T-cell (primary cell): ENCODE measurements around the gene CDKN2D. TPM values are rescaled to one million over a fixed set of nuclear protein-coding genes. Genes with fewer than 3 reads are reported as not detected.
"Not testable (repeated sequence)": the region's sequence is repeated elsewhere in the genome, so short reads cannot be mapped to it uniquely, and the experiment has no call there.

ENCODE experiments used
- ATAC-seq, 4 experiments: fragments of 200-7000 bp in 3 of 4; fragments of 150-1000 bp in 1 of 4; cut with Tn5 transposase; replicated peaks in 1 of 4; 1 replicate in 3 of 4; 2 replicates in 1 of 4; pipeline ENCODE4 v1.10.0; 2021; ENCODE audit warnings: moderate library complexity in 3 of 4, mild to moderate bottlenecking in 2 of 4, moderate number of reproducible peaks in 1 of 4
- CTCF ChIA-PET, 2 donors: fragments of 300-600 bp; sonication (Branson Sonifier 250); formaldehyde crosslinking; loops; one replicate each; lab custom pipeline; 2022; ENCODE audit warnings: antibody characterized with exemption in 2 of 2; lab: Charles Lee
- POLR2A ChIA-PET, 2 donors: fragments of 300-600 bp; sonication (Branson Sonifier 250); formaldehyde crosslinking; loops; one replicate each; lab custom pipeline; 2022; ENCODE audit warnings: antibody characterized with exemption in 2 of 2; lab: Charles Lee
- DNase-seq, 35 experiments: peaks; one replicate each; pipeline versions ENCODE4 v3.0.0 to v3.0.0-alpha.2; 2013 to 2023
- H3K27ac ChIP-seq: one replicate; pipeline ENCODE4 v1.5.1; 2013; ENCODE audit warnings: low read length
- H3K27me3 ChIP-seq, 2 experiments: replicated peaks in 1 of 2; 1 replicate in 1 of 2; 2 replicates in 1 of 2; pipeline versions ENCODE4 v1.6.1 to v1.7.0; 2013; ENCODE audit warnings: low read length in 1 of 2, mixed read lengths in 1 of 2; ENCODE audit not compliant: control insufficient read depth in 2 of 2, insufficient read depth in 2 of 2; ENCODE audit errors: extremely low read depth in 1 of 2
- H3K36me3 ChIP-seq, 2 donors: 1 replicate in 1 of 2; 2 replicates in 1 of 2; pipeline versions ENCODE4 v1.6.1 to v1.7.0; 2013; ENCODE audit warnings: low read length in 1 of 2; ENCODE audit not compliant: control insufficient read depth in 2 of 2, insufficient read depth in 1 of 2; ENCODE audit errors: extremely low read depth in 1 of 2
- H3K4me1 ChIP-seq, 2 experiments: 1 replicate in 1 of 2; 2 replicates in 1 of 2; pipeline versions ENCODE4 v1.6.1 to v1.7.0; 2013; ENCODE audit warnings: low read length in 2 of 2, mixed read lengths in 1 of 2; ENCODE audit not compliant: insufficient read depth in 2 of 2, control insufficient read depth in 1 of 2; ENCODE audit errors: extremely low read depth in 1 of 2
- H3K4me3 ChIP-seq, 2 donors: 1 replicate in 1 of 2; 2 replicates in 1 of 2; pipeline versions ENCODE4 v1.5.1 to v1.7.0; 2013; ENCODE audit warnings: mild to moderate bottlenecking in 2 of 2, low read length in 1 of 2, moderate library complexity in 1 of 2; ENCODE audit not compliant: control insufficient read depth in 1 of 2; ENCODE audit errors: extremely low read depth in 1 of 2
- H3K9me3 ChIP-seq: 2 replicates; pipeline ENCODE4 v1.7.0; 2013
- H3K27ac Mint-ChIP-seq, 2 donors: one replicate each; pipeline ENCODE4 v1.8.0; 2020 to 2021; ENCODE audit warnings: mild to moderate bottlenecking in 2 of 2, mixed read lengths in 2 of 2
- H3K27me3 Mint-ChIP-seq, 2 donors: one replicate each; pipeline ENCODE4 v1.8.0; 2021 to 2022; ENCODE audit warnings: mixed read lengths in 2 of 2
- H3K36me3 Mint-ChIP-seq: one replicate; pipeline ENCODE4 v1.8.0; 2021; ENCODE audit warnings: mixed read lengths
- H3K4me1 Mint-ChIP-seq, 3 donors: one replicate each; pipeline ENCODE4 v1.8.0; 2020 to 2022; ENCODE audit warnings: mixed read lengths in 3 of 3, mild to moderate bottlenecking in 1 of 3
- H3K4me3 Mint-ChIP-seq, 3 donors: one replicate each; pipeline ENCODE4 v1.8.0; 2020 to 2022; ENCODE audit warnings: mild to moderate bottlenecking in 3 of 3, mixed read lengths in 3 of 3, moderate library complexity in 3 of 3
- H3K9me3 Mint-ChIP-seq, 3 donors: one replicate each; pipeline ENCODE4 v1.8.0; 2020 to 2022; ENCODE audit warnings: mixed read lengths in 3 of 3
- WGBS: methylation state at CpG from one replicate; pipeline ENCODE4 v1.1.5; 2013; ENCODE audit warnings: missing lambda C conversion rate; ENCODE audit not compliant: insufficient coverage; 5-methylcytosine and 5-hydroxymethylcytosine counted together
- total RNA-seq, 35 experiments: library from RNA in 6 of 35; stranded (reverse) in 6 of 35; fragments of 120-200 nt in 1 of 35; gene quantifications; one replicate each; pipeline versions ENCODE4 v1.2.1 to v1.2.4 and lab custom pipeline; 2013 to 2026

CDKN2D gene
- total RNA-seq, 5 donors from 2014 or later (not counting 1 experiment from before 2014, with no cell fraction given), result 24.0 to 51.5 (median 32.5) TPM

- CTCF ChIA-PET, result no interaction called here
- Mint-ChIP-seq H3K9me3 (no peaks in the 10 kb centered on the region), H3K27ac (no peak overlapping the region), H3K4me1 (peaks cover 7 to 10% (median 9%) of the 10 kb centered on the region in 3 donors), H3K36me3 (no peaks in the 10 kb centered on the region), H3K27me3 (no peaks in the 10 kb centered on the region), H3K4me3 (no peak overlapping the region)
- no peak overlapping the region for H3K4me3 ChIP-seq
- no peaks in the 10 kb centered on the region for H3K36me3 ChIP-seq
- no peaks in the 10 kb centered on the region for H3K9me3 ChIP-seq
- 91% methylated on average over 7 of the region's 8 CpGs for WGBS
- ATAC-seq (no peak), DNase-seq (no peak)
- POLR2A ChIA-PET, result no interaction called here
- H3K27me3 ChIP-seq, result peaks cover 0 to 1% of the 10 kb centered on the region in 2 experiments
- H3K27ac ChIP-seq, result no peak overlapping the region
- H3K4me1 ChIP-seq, result peaks cover 0 to 14% of the 10 kb centered on the region in 2 experiments
Measured at GRCh38 chr19:10574462-10574861, 5.7 kb upstream of the CDKN2D start.

GRCh38 chr19:10573793-10574192 is 5.0 kb upstream of the CDKN2D start:
- H3K4me3 Mint-ChIP-seq, H3K4me3 ChIP-seq, H3K36me3 Mint-ChIP-seq, H3K27ac ChIP-seq, H3K27me3 Mint-ChIP-seq, ATAC-seq, H3K27ac Mint-ChIP-seq, H3K9me3 Mint-ChIP-seq, H3K9me3 ChIP-seq, H3K27me3 ChIP-seq, H3K36me3 ChIP-seq, DNase-seq, POLR2A ChIA-PET: not testable (repeated sequence)
- H3K4me1 ChIP-seq, result peaks cover 2 to 18% of the 10 kb centered on the region in 2 experiments
- CTCF ChIA-PET, result interaction anchor here in 1 of 2 donors (0.6 kb wide), 1 partner anchor 8 kb away, joined by 8 read pairs; no protein-coding TSS in a partner anchor
- 66% methylated on average over 2 of the region's 6 CpGs for WGBS
- peaks cover 13 to 17% (median 15%) of the 10 kb centered on the region in 3 donors for H3K4me1 Mint-ChIP-seq

GRCh38 chr19:10568062-10568825 is 535 bp downstream of the CDKN2D start:
- no peaks in the 10 kb centered on the region for H3K9me3 Mint-ChIP-seq
- Histone ChIP-seq H3K4me1 (peaks cover 22 to 55% of the 10 kb centered on the region in 2 experiments), H3K27ac (peak overlapping the region; percentile 78), H3K4me3 (peak overlapping the region; percentile 74 to 100), H3K36me3 (peaks cover 0 to 12% of the 10 kb centered on the region in 2 donors), H3K9me3 (no peaks in the 10 kb centered on the region), H3K27me3 (no peaks in the 10 kb centered on the region)
- H3K27me3 Mint-ChIP-seq, result no peaks in the 10 kb centered on the region
- POLR2A ChIA-PET, result interaction anchor here in 1 of 2 donors (0.7 kb wide), 1 partner anchor 875 kb away, joined by 3 read pairs; no protein-coding TSS in a partner anchor
- H3K36me3 Mint-ChIP-seq, result no peaks in the 10 kb centered on the region
- CTCF ChIA-PET, result interaction anchor here in 1 of 2 donors (0.7 to 1.3 kb wide), 2 partner anchors 15 to 87 kb away, joined by 3 read pairs; no protein-coding TSS in a partner anchor
- DNase-seq (peak in 28 of 35 experiments; percentile 35 to 78 (median 58)), ATAC-seq (peak; percentile 14 to 29 (median 22))
- peak overlapping the region; percentile 97 to 98 for H3K27ac Mint-ChIP-seq
- H3K4me3 Mint-ChIP-seq, result peak overlapping the region; percentile 93 to 97 (median 95)
- under 1% methylated on average over 57 of the region's 58 CpGs for WGBS
- H3K4me1 Mint-ChIP-seq, result peaks cover 43 to 54% (median 54%) of the 10 kb centered on the region in 3 donors

GRCh38 chr19:10567656-10568055 is 1.1 kb downstream of the CDKN2D start:
- Histone ChIP-seq H3K4me3 (peak overlapping the region; percentile 74 to 100), H3K4me1 (peaks cover 22 to 54% of the 10 kb centered on the region in 2 experiments)
- DNase-seq, result peak in 1 of 35 experiments; percentile 46

GRCh38 chr19:10566658-10567410 is 1.9 kb downstream of the CDKN2D start:
- CTCF ChIA-PET, result interaction anchor here in 1 of 2 donors (0.6 to 1.3 kb wide), 3 partner anchors 13 to 59 kb away, joined by 3 to 4 read pairs (median 3); no protein-coding TSS in a partner anchor
- POLR2A ChIA-PET, result interaction anchor here in 1 of 2 donors (0.5 to 0.6 kb wide), 2 partner anchors 32 to 85 kb away, joined by 3 to 8 read pairs; no protein-coding TSS in a partner anchor

More at GRCh38 chr19:10567656-10568055, 1.1 kb downstream of the CDKN2D start:
- H3K36me3 ChIP-seq, result peaks cover 0 to 13% of the 10 kb centered on the region in 2 donors
- Mint-ChIP-seq H3K27me3 (no peaks in the 10 kb centered on the region), H3K4me3 (peak overlapping the region; percentile 93 to 97 (median 95)), H3K27ac (peak overlapping the region; percentile 97 to 98), H3K36me3 (no peaks in the 10 kb centered on the region), H3K4me1 (peaks cover 43 to 54% (median 53%) of the 10 kb centered on the region in 3 donors), H3K9me3 (no peaks in the 10 kb centered on the region)
- H3K27me3 ChIP-seq, result no peaks in the 10 kb centered on the region
- H3K9me3 ChIP-seq, result no peaks in the 10 kb centered on the region
- ChIA-PET CTCF (interaction anchor here in 1 of 2 donors (0.7 to 1.3 kb wide), 2 partner anchors 14 to 88 kb away, joined by 3 read pairs; no protein-coding TSS in a partner anchor), POLR2A (interaction anchor here in 1 of 2 donors (0.5 kb wide), 1 partner anchor 84 kb away, joined by 8 read pairs; no protein-coding TSS in a partner anchor)
- ATAC-seq, result no peak
- WGBS, result no CpG with 5 or more reads among the region's 5 CpGs
- H3K27ac ChIP-seq, result peak overlapping the region; percentile 78

More at GRCh38 chr19:10566658-10567410, 1.9 kb downstream of the CDKN2D start:
- H3K9me3 ChIP-seq, result no peaks in the 10 kb centered on the region
- H3K27ac ChIP-seq, result peak overlapping the region; percentile 78
- Mint-ChIP-seq H3K27me3 (no peaks in the 10 kb centered on the region), H3K4me3 (peak overlapping the region; percentile 93 to 97 (median 95)), H3K27ac (peak overlapping the region; percentile 97 to 98), H3K36me3 (no peaks in the 10 kb centered on the region), H3K9me3 (no peaks in the 10 kb centered on the region), H3K4me1 (peaks cover 40 to 48% (median 46%) of the 10 kb centered on the region in 3 donors)
- peaks cover 0 to 20% of the 10 kb centered on the region in 2 donors for H3K36me3 ChIP-seq
- no peaks in the 10 kb centered on the region for H3K27me3 ChIP-seq
- peak; percentile 32 to 81 (median 59) for DNase-seq
- WGBS, result 21% methylated on average over 19 of the region's 19 CpGs
- ATAC-seq, result peak in 2 of 4 experiments; percentile 3
- peaks cover 22 to 52% of the 10 kb centered on the region in 2 experiments for H3K4me1 ChIP-seq
- peak overlapping the region; percentile 74 to 100 for H3K4me3 ChIP-seq
